IMR-90 (cell line): ENCODE data around the gene LRP3. TPM values are rescaled to one million over a fixed set of nuclear protein-coding genes. Genes with fewer than 3 reads are reported as not detected.

Experiments used
- ATAC-seq: fragments of 200-7000 bp; cut with Tn5 transposase; 2 replicates; pipeline ENCODE4 v1.9.1; 2020; ENCODE audit warnings: low read depth, mild to moderate bottlenecking, moderate library complexity
- BruUV-seq: library from RNA; stranded (reverse); fragments of 400-500 nt; replicated peaks from 2 replicates; lab custom pipeline; 2021; lab: Mats Ljungman, UMichigan
- CTCF ChIA-PET: fragments of 300-600 bp; formaldehyde crosslinking; extraction: SDS; loops from one replicate; lab custom pipeline; 2021; ENCODE audit warnings: antibody characterized with exemption; lab: Yijun Ruan, JAX
- POLR2A ChIA-PET: fragments of 300-600 bp; sonication (Branson Sonifier 250); formaldehyde crosslinking; loops from one replicate; lab custom pipeline; 2022; ENCODE audit warnings: antibody characterized with exemption; ENCODE audit not compliant: unreplicated experiment; lab: Charles Lee
- DNase-seq: peaks from one replicate; pipeline ENCODE4 v3.0.0; 2013
- H2AFZ ChIP-seq: replicated peaks from 2 replicates; pipeline ENCODE3; 2013; ENCODE audit warnings: low read length, mild to moderate bottlenecking; ENCODE audit not compliant: poor library complexity
- H2AK5ac ChIP-seq: 2 replicates; pipeline ENCODE4 v1.6.1; 2013; ENCODE audit warnings: low read depth, low read length, inconsistent platforms
- H2AK9ac ChIP-seq: replicated peaks from 2 replicates; pipeline ENCODE3; 2013; ENCODE audit warnings: mild to moderate bottlenecking, low read depth, low read length, moderate library complexity; ENCODE audit not compliant: poor library complexity
- H2BK120ac ChIP-seq: 2 replicates; pipeline ENCODE4 v1.6.1; 2013; ENCODE audit warnings: low read depth, low read length, inconsistent platforms
- H2BK15ac ChIP-seq: 3 replicates; pipeline ENCODE4 v1.6.1; 2013; ENCODE audit warnings: low read depth, low read length, inconsistent platforms
- H2BK20ac ChIP-seq: 2 replicates; pipeline ENCODE4 v1.6.1; 2013; ENCODE audit warnings: low read depth, mild to moderate bottlenecking, inconsistent platforms, low read length, moderate library complexity
- H2BK5ac ChIP-seq: 2 replicates; pipeline ENCODE4 v1.6.1; 2013; ENCODE audit warnings: mild to moderate bottlenecking, low read depth, low read length, inconsistent platforms; ENCODE audit not compliant: poor library complexity, severe bottlenecking
- H3K14ac ChIP-seq: replicated peaks from 2 replicates; pipeline ENCODE4 v1.6.1; 2013; ENCODE audit warnings: low read depth, low read length, inconsistent platforms
- H3K18ac ChIP-seq: 2 replicates; pipeline ENCODE4 v1.6.1; 2013; ENCODE audit warnings: low read depth, low read length, control low read depth
- H3K23ac ChIP-seq: 2 replicates; pipeline ENCODE4 v1.6.1; 2013; ENCODE audit warnings: low read depth, low read length, inconsistent platforms
- H3K27ac ChIP-seq: 2 replicates; pipeline ENCODE4 v1.5.1; 2013; ENCODE audit warnings: mild to moderate bottlenecking, control low read depth, low read length; ENCODE audit not compliant: insufficient read depth
- H3K27me3 ChIP-seq: 2 replicates; pipeline ENCODE4 v1.6.1; 2013; ENCODE audit warnings: low read length; ENCODE audit not compliant: control insufficient read depth, insufficient read depth
- H3K36me3 ChIP-seq: 2 replicates; pipeline ENCODE4 v1.6.1; 2013; ENCODE audit warnings: low read length, mixed read lengths; ENCODE audit not compliant: control insufficient read depth, insufficient read depth
- H3K4ac ChIP-seq: 2 replicates; pipeline ENCODE4 v1.6.1; 2013; ENCODE audit warnings: low read depth, low read length, inconsistent platforms
- H3K4me1 ChIP-seq: 2 replicates; pipeline ENCODE4 v1.6.1; 2013; ENCODE audit warnings: low read length, mixed read lengths; ENCODE audit not compliant: control insufficient read depth, insufficient read depth
- H3K4me2 ChIP-seq: 2 replicates; pipeline ENCODE4 v1.6.1; 2013; ENCODE audit warnings: low read depth, mild to moderate bottlenecking, control low read depth, low read length, moderate library complexity
- H3K4me3 ChIP-seq: 2 replicates; pipeline ENCODE4 v1.5.1; 2013; ENCODE audit warnings: low read depth, mild to moderate bottlenecking, control low read depth, low read length, moderate library complexity; ENCODE audit not compliant: insufficient read depth
- H3K56ac ChIP-seq: 2 replicates; pipeline ENCODE4 v1.6.1; 2013; ENCODE audit warnings: low read length, inconsistent platforms; ENCODE audit not compliant: insufficient read depth; ENCODE audit errors: extremely low read depth
- H3K79me1 ChIP-seq, 2 experiments: 2 replicates each; pipeline ENCODE4 v1.6.1; 2013; ENCODE audit warnings: low read length in 2 of 2, inconsistent platforms in 1 of 2, low read depth in 1 of 2
- H3K9ac ChIP-seq: 2 replicates; pipeline ENCODE4 v1.6.1; 2013; ENCODE audit warnings: low read depth, low read length, control low read depth
- H3K9me1 ChIP-seq: 2 replicates; pipeline ENCODE4 v1.6.1; 2013; ENCODE audit warnings: low read length, inconsistent platforms; ENCODE audit not compliant: insufficient read depth
- H3K9me3 ChIP-seq: 2 replicates; pipeline ENCODE4 v1.6.1; 2013; ENCODE audit warnings: low read length; ENCODE audit not compliant: control insufficient read depth, insufficient read depth
- H4K20me1 ChIP-seq: 2 replicates; pipeline ENCODE4 v1.6.1; 2013; ENCODE audit warnings: low read length, inconsistent platforms; ENCODE audit not compliant: insufficient read depth
- H4K5ac ChIP-seq: 2 replicates; pipeline ENCODE4 v1.6.1; 2013; ENCODE audit warnings: mild to moderate bottlenecking, low read depth, low read length, control low read depth
- H4K8ac ChIP-seq, 2 experiments: 2 replicates each; pipeline ENCODE4 v1.6.1; 2013; ENCODE audit warnings: low read depth in 2 of 2, low read length in 2 of 2, control low read depth in 1 of 2, inconsistent platforms in 1 of 2
- H4K91ac ChIP-seq: 2 replicates; pipeline ENCODE4 v1.6.1; 2013; ENCODE audit warnings: low read depth, low read length, inconsistent platforms; ENCODE audit not compliant: insufficient read depth
- BHLHE40 ChIP-seq: fragments of 150-350 bp; IDR thresholded peaks from 2 replicates; pipeline ENCODE4 v1.6.1; 2016; ENCODE audit warnings: mild to moderate bottlenecking, low read depth, low read length
- CEBPB ChIP-seq: IDR thresholded peaks from 2 replicates; pipeline ENCODE4 v1.6.1; 2012; ENCODE audit warnings: low read depth, low read length, improper control_type of control experiment
- CHD1 ChIP-seq: IDR thresholded peaks from 2 replicates; pipeline ENCODE4 v1.6.1; 2012; ENCODE audit warnings: low read depth, low read length, improper control_type of control experiment
- CTCF ChIP-seq: conservative IDR thresholded peaks from 2 replicates; pipeline ENCODE4 v1.5.1; 2012; ENCODE audit warnings: mild to moderate bottlenecking, low read depth, low read length, improper control_type of control experiment
- ELK1 ChIP-seq: fragments of 150-350 bp; IDR thresholded peaks from 2 replicates; pipeline ENCODE4 v1.6.1; 2016; ENCODE audit warnings: low read depth, mild to moderate bottlenecking, low read length, moderate library complexity, borderline replicate concordance
- FOS ChIP-seq: fragments of 150-350 bp; IDR thresholded peaks from 2 replicates; pipeline ENCODE4 v1.6.1; 2016; ENCODE audit warnings: low read depth, low read length
- MAFK ChIP-seq: IDR thresholded peaks from 2 replicates; pipeline ENCODE4 v1.6.1; 2012; ENCODE audit warnings: low read depth, low read length, improper control_type of control experiment
- MAZ ChIP-seq: IDR thresholded peaks from 2 replicates; pipeline ENCODE4 v1.6.1; 2012; ENCODE audit warnings: low read depth, mild to moderate bottlenecking, low read length, improper control_type of control experiment, moderate library complexity, borderline replicate concordance
- MXI1 ChIP-seq: IDR thresholded peaks from 2 replicates; pipeline ENCODE4 v1.6.1; 2012; ENCODE audit warnings: low read depth, mild to moderate bottlenecking, low read length, moderate library complexity, borderline replicate concordance
- NFE2L2 ChIP-seq: fragments of 150-350 bp; IDR thresholded peaks from 2 replicates; pipeline ENCODE4 v1.6.1; 2016; ENCODE audit warnings: low read depth, mild to moderate bottlenecking, low read length
- POLR2A ChIP-seq: IDR thresholded peaks from 2 replicates; pipeline ENCODE4 v1.6.1; 2012; ENCODE audit warnings: mild to moderate bottlenecking, low read depth, low read length
- RAD21 ChIP-seq: IDR thresholded peaks from 2 replicates; pipeline ENCODE4 v1.6.1; 2012; ENCODE audit warnings: low read length, improper control_type of control experiment
- RCOR1 ChIP-seq: IDR thresholded peaks from 2 replicates; pipeline ENCODE4 v1.6.1; 2012; ENCODE audit warnings: mild to moderate bottlenecking, low read length, improper control_type of control experiment; ENCODE audit not compliant: insufficient replicate concordance
- RFX5 ChIP-seq: IDR thresholded peaks from 2 replicates; pipeline ENCODE4 v1.8.0; 2012; ENCODE audit warnings: low read depth, mild to moderate bottlenecking, low read length, moderate library complexity
- SMC3 ChIP-seq: fragments of 150-350 bp; IDR thresholded peaks from 2 replicates; pipeline ENCODE4 v1.6.1; 2016; ENCODE audit warnings: low read depth, mild to moderate bottlenecking, antibody characterized with exemption, low read length, moderate library complexity
- USF2 ChIP-seq: fragments of 150-350 bp; IDR thresholded peaks from 2 replicates; pipeline ENCODE4 v1.6.1; 2017; ENCODE audit warnings: mild to moderate bottlenecking, antibody characterized with exemption, low read length, low read depth
- WGBS, 2 experiments: methylation state at CpG; one replicate each; pipeline versions ENCODE4 v1.1.5 to v1.1.7; 2013; ENCODE audit warnings: missing lambda C conversion rate in 2 of 2; ENCODE audit not compliant: insufficient read length in 1 of 2; ENCODE audit errors: extremely low coverage in 2 of 2; 5-methylcytosine and 5-hydroxymethylcytosine counted together
- dilution Hi-C: fragments of 300-500 bp; cut with HindIII; formaldehyde crosslinking; loops from one replicate; pipeline ENCODE4 v1.14.3; 2018; ENCODE audit warnings: low sequenced_read_pairs; ENCODE audit not compliant: unreplicated experiment
- in situ Hi-C: fragments of 300-500 bp; cut with MboI; formaldehyde crosslinking; loops from 3 replicates; pipeline ENCODE4 v1.14.3; 2019; ENCODE audit warnings: low sequenced_read_pairs, inconsistent platforms, mixed read lengths
- intact Hi-C: fragments of 100-400 bp; cut with micrococcal nuclease; formaldehyde crosslinking; loops from 2 replicates; pipeline ENCODE4 v1.10.0; 2022
- polyA plus RNA-seq, 3 experiments: library from polyadenylated mRNA; depleted of rRNA; stranded (reverse); fragments of >200 nt; gene quantifications; 2 replicates each; pipeline ENCODE4 v1.2.3, GENCODE V29; 2012; ENCODE audit warnings: low replicate concordance in 1 of 3
- total RNA-seq: library from RNA; depleted of rRNA; stranded (reverse); fragments of >200 nt; gene quantifications from 2 replicates; pipeline ENCODE4 v1.2.3, GENCODE V29; 2012

The LRP3 gene
- total and polyA plus RNA-seq, 2 of the 4 experiments (the other 2 are of a cell fraction): 8.4 to 20.2 TPM

- Histone ChIP-seq H3K4me3 (no peak overlapping the region), H3K27ac (no peak overlapping the region), H2AK9ac (no peak overlapping the region), H3K14ac (no peak overlapping the region), H3K23ac (no peak overlapping the region), H2BK120ac (no peak overlapping the region), H3K9me3 (no peaks in the 10 kb centered on the region), H2AFZ (no peak overlapping the region), H4K5ac (no peak overlapping the region), H2AK5ac (no peak overlapping the region), H2BK5ac (no peak overlapping the region), H4K20me1 (no peaks in the 10 kb centered on the region), H4K8ac (no peak overlapping the region), H2BK15ac (no peak overlapping the region), H3K9ac (no peak overlapping the region), H3K79me1 (no peaks in the 10 kb centered on the region), H2BK20ac (no peak overlapping the region), H4K91ac (no peak overlapping the region), H3K36me3 (no peaks in the 10 kb centered on the region), H3K4me1 (no peaks in the 10 kb centered on the region), H3K4ac (no peak overlapping the region), H3K18ac (no peak overlapping the region), H3K9me1 (no peaks in the 10 kb centered on the region), H3K27me3 (peaks cover 10% of the 10 kb centered on the region; the same call in 1 of the 2 replicates), H3K56ac (no peak overlapping the region), H3K4me2 (no peak overlapping the region)
- no peak for TF ChIP-seq RCOR1
- no peak for TF ChIP-seq CTCF
- TF ChIP-seq CEBPB: no peak
- TF ChIP-seq ELK1: no peak
- TF ChIP-seq MAZ: no peak
- no peak for TF ChIP-seq USF2
- no peak for TF ChIP-seq MAFK
- no peak for TF ChIP-seq FOS
- TF ChIP-seq CHD1: no peak
- TF ChIP-seq RFX5: no peak
- TF ChIP-seq BHLHE40: no peak
- TF ChIP-seq MXI1: no peak
- no peak for TF ChIP-seq NFE2L2
- no peak for TF ChIP-seq RAD21
- no peak for TF ChIP-seq POLR2A
- TF ChIP-seq SMC3: no peak
- dilution Hi-C loops (no loop called here), intact Hi-C loops (no loop called here), in situ Hi-C loops (loop anchor here (10.0 kb wide), 1 partner anchor 55 kb away; the partner anchor contains the start of gene WDR88)
- DNase-seq: no peak
- no CpG with 5 or more reads among the region's 1 CpG for WGBS, 2 experiments
- ChIA-PET CTCF (no interaction called here), POLR2A (no interaction called here)
- no peak for ATAC-seq
- BruUV-seq: no TSS peak
Observed at GRCh38 chr19:33189453-33189852, 4.7 kb upstream of the LRP3 start.
